ENCODE data around the gene E2F7. TPM values are rescaled to one million over a fixed set of nuclear protein-coding genes. Genes with fewer than 3 reads are reported as not detected.

Gene E2F7
- total RNA-seq, 1 experiment from 2014 or later, result 13.1 TPM

- CTCF ChIA-PET, result no interaction called here
- no TSS peak for BruUV-seq (replicated peaks)
- no peaks in the 10 kb centered on the region; the same call in 1 of the 2 replicates for H3K36me3 ChIP-seq (ENCODE audit: control insufficient read depth, insufficient read depth, low read length)
- no peak overlapping the region for H3K27ac ChIP-seq (ENCODE audit: low read length)
- ATAC-seq (no peak), DNase-seq (ENCODE audit: low read depth, low spot score) (no peak)
- intact Hi-C loops (cut with micrococcal nuclease; ENCODE audit: unreplicated experiment), result no loop called here
- in situ Hi-C loops (cut with HindIII; ENCODE audit: low pct_unique_long_range_greater_than_20kb, low sequenced_read_pairs), result no loop called here
- POLR2A ChIA-PET, result no interaction called here
- H3K27me3 ChIP-seq (ENCODE audit: control insufficient read depth, insufficient read depth, low read length), result no peaks in the 10 kb centered on the region
- TF ChIP-seq TCF7L2 (IDR thresholded peaks at IDR 0.05; ENCODE audit: low read depth, low read length), result no peak
- no peak for TF ChIP-seq POLR2AphosphoS5 (IDR thresholded peaks at IDR 0.05; ENCODE audit: low read depth, low read length)
- no peak for TF ChIP-seq SIN3A (IDR thresholded peaks at IDR 0.05; ENCODE audit: borderline replicate concordance, insufficient read depth, low read depth, low read length)
- TF ChIP-seq REST (IDR thresholded peaks at IDR 0.05; ENCODE audit: insufficient read depth in 1 of 2, low read depth in 2 of 2, low read length in 1 of 2), result no peak
- no peak for TF ChIP-seq CTCF (IDR thresholded peaks at IDR 0.05)
- no peaks in the 10 kb centered on the region for H3K4me1 ChIP-seq (ENCODE audit: control insufficient read depth, insufficient read depth, low read length)
- no peak overlapping the region for H3K4me3 ChIP-seq (ENCODE audit: low read depth in 2 of 2, low read length in 2 of 2)
- H3K9me3 ChIP-seq (ENCODE audit: control insufficient read depth, insufficient read depth, low read depth, low read length), result no peaks in the 10 kb centered on the region
Observed at GRCh38 chr12:77023501-77023900, 41.9 kb downstream of the E2F7 start.

- TF ChIP-seq TCF7L2 (IDR thresholded peaks at IDR 0.05; ENCODE audit: low read depth, low read length) (no peak), POLR2AphosphoS5 (IDR thresholded peaks at IDR 0.05; ENCODE audit: low read depth, low read length) (no peak), REST (IDR thresholded peaks at IDR 0.05; ENCODE audit: insufficient read depth in 1 of 2, low read depth in 2 of 2, low read length in 1 of 2) (no peak), SIN3A (IDR thresholded peaks at IDR 0.05; ENCODE audit: borderline replicate concordance, insufficient read depth, low read depth, low read length) (no peak), CTCF (IDR thresholded peaks at IDR 0.05) (no peak)
- no peaks in the 10 kb centered on the region for H3K27me3 ChIP-seq (ENCODE audit: control insufficient read depth, insufficient read depth, low read length)
- POLR2A ChIA-PET, result no interaction called here
- no peak overlapping the region for H3K27ac ChIP-seq (ENCODE audit: low read length)
- H3K36me3 ChIP-seq (ENCODE audit: control insufficient read depth, insufficient read depth, low read length), result no peaks in the 10 kb centered on the region; the same call in 1 of the 2 replicates
- intact Hi-C loops (cut with micrococcal nuclease; ENCODE audit: unreplicated experiment) (loop anchor here (10.0 kb wide), 1 partner anchor 195 kb away; no protein-coding TSS in a partner anchor), in situ Hi-C loops (cut with HindIII; ENCODE audit: low pct_unique_long_range_greater_than_20kb, low sequenced_read_pairs) (no loop called here)
- H3K4me3 ChIP-seq (ENCODE audit: low read depth in 2 of 2, low read length in 2 of 2), result no peak overlapping the region
- no peaks in the 10 kb centered on the region for H3K4me1 ChIP-seq (ENCODE audit: control insufficient read depth, insufficient read depth, low read length)
- CTCF ChIA-PET, result no interaction called here
- DNase-seq (ENCODE audit: low read depth, low spot score) (no peak), ATAC-seq (no peak)
- H3K9me3 ChIP-seq (ENCODE audit: control insufficient read depth, insufficient read depth, low read depth, low read length), result no peaks in the 10 kb centered on the region
- BruUV-seq (replicated peaks), result no TSS peak
Observed at GRCh38 chr12:77019920-77020319, 45.4 kb downstream of the E2F7 start.

Measured in Panc1 (cell line).